NCI-H1105 treated with DMSO at 0.1 percent for 48 hours (cell line): ENCODE measurements around the gene ARHGAP22.

Experiments used
- DNase-seq: peaks from one replicate; lab custom pipeline; 2025; lab: John Stamatoyannopoulos, UW

Gene ARHGAP22

DNA sequence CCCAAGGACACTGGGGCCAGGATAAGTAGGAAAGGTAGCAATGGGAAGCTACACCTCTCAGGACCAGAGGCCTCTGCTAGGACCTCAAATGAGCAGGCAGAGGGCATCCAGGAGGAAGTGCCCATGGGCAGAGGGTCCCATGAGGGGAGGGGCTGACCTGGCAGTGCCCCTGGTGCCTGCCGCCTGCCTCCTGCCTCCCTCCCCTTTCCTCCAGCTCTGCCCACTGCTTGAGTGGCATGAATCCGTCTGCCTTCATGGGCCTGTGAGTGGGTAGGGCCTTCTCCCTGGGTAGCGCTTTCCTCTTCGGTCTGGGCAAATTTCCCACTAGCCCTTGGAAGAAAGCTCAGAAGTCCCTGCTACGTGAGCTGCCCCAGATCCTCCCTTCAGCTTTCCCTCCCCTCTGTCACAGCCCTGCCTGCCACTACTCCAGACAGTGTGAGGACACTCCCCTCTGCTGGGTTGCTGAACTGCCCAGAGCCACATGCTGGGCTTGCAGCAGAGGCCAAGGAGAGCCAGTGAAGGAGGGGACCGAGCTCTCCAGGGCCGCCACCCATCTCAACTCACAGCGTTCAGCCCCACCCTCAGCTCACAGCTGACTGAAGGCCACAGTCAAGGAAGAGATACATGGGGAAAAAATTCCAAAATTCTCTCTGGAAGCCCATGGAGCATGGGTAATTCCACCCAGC, 141.4 kb downstream of the ARHGAP22 start:
- no peak for DNase-seq

DNA sequence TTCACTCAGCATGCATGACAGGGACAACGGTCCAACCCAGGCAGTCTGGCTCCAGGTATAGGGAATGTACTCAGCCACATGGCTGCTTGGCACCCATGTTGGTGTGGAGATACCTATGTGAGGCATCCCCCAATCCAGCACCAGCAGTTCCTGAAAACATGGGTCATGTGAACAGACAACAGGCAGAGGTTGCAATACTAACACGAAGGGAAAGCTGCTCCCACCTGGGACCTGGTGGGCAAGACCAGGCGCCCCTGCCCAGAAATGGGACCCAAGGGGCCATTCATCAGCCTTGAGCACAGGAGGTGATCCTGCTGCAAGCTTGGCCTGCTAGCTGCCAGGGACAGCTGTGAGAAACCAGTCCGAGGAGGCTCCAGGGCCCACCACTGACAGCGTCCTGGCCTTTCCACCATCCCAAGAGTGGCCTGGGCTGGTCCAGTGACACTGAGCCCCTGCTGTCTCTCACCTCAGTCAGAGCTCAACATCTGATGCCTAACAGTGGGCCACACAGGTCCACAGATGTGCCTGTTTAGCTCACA, 142.3 kb downstream of the ARHGAP22 start:
- no peak for DNase-seq

DNA sequence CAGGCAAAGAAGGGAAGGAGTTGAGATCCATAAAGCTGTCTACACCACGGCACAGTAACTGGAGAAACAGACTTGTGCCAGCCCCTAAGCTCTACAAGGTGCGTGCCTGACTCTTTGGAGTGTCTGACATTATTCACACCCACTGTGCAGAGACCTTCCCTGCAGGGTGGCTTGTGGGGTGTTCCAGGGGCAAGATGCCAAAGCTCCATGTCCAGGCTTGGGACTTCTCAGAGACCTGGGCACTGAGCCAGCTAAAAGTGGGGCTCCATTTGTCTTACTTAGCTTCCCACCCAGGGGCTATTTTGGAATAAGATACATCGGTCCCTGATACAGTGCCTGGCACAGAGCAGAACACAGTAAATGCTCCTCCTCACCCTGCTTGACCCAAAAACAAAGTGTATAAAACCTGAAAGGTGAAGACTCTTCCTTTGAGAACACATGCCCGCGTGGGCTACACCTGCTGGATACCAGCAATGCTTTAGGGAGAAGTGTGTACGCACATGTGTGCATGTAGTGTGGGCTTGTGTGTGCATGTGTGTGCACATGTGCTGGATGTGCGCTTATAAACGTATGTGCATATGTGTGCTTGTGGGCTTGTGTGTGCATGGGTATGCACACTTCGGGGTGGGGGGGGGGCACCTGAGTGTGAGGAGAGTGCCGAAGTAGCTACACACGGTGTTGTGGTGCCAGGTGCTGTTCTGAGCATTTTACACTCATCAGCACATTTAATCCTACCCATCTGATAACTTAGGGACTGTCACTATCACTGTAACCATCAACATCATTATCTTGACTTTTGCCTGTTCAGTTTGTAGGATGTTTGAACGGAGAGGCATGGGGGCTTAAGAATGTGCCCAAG, 143.0 kb downstream of the ARHGAP22 start:
- no peak for DNase-seq

DNA sequence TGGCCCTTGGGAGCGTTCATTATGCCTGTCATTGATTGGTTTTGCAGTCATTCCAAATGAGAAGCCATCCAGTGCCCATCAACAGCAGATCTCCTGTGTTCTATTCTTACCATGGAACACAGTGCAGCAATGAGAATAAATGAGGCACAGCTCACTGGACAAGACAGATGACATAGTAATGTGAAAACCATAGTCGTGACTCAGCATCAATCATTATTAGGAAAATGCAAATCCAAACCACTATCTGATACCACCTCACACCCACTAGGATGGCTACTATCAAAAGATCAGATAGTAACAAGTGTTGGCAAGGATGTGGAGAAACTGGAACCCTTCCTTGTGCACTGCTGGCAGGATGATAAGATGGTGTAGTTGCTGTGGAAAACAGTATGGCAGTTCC, 144.7 kb downstream of the ARHGAP22 start:
- no peak for DNase-seq

DNA sequence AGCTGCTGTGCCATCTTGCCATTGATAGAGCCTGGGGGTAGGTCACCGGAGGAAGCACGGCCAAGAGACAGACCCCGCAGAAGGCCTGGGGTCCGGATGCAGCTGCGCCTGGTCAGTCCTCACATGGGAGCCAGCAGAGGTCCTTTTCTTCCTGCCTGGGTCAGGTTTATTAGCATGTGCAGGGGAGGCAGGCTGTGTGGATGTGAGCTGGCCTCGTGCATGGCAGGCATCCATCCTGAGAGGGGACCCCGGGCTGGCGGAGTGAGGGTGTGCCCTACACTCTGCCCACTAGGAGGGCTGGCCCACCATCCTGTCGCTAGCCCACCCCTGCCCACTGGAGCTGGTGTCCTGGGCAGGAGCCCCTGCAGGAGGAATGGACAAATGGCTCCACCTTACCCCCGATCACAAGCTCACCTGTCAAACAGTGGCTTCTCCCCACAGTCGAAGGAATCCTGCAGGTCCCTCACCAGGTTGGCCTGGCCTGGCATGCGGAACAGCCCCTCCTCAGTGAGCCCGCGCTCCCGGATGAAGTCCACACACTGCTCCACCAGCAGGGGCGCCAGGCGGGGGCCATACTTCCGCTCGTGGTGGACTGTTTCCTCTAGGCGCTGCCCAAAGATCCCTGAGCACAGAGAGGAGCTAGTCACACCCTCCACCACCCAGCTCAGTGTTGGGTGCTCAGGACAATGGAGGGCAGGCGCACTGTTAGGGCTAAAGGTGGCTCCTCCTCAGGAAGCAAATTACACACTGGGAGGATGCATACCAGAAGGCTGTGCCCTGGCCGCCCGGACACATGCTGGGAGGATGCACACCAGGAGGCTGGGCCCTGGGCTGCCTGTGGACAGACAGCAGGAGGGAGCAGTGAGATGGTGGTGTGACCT, 145.4 kb downstream of the ARHGAP22 start:
- no peak for DNase-seq

DNA sequence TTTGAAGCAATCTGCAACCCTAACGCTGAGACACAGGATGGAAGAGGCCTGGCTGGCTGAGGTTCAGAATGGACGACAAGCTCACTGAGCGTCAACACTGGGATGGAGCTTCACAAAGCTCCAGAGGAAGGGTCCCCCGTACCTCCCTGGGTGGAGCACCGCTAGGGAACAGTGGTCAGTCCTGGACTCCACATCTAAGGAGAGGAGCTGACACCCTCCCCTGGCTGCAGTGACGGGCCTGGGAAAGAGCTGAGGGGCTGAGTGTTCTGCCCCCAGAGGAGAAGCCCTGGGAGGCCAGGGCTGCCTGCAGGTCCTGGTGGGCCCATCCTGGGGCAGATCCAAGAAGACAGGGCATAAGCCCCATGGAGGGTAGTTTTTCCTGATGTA, 146.2 kb downstream of the ARHGAP22 start:
- DNase-seq: no peak

DNA sequence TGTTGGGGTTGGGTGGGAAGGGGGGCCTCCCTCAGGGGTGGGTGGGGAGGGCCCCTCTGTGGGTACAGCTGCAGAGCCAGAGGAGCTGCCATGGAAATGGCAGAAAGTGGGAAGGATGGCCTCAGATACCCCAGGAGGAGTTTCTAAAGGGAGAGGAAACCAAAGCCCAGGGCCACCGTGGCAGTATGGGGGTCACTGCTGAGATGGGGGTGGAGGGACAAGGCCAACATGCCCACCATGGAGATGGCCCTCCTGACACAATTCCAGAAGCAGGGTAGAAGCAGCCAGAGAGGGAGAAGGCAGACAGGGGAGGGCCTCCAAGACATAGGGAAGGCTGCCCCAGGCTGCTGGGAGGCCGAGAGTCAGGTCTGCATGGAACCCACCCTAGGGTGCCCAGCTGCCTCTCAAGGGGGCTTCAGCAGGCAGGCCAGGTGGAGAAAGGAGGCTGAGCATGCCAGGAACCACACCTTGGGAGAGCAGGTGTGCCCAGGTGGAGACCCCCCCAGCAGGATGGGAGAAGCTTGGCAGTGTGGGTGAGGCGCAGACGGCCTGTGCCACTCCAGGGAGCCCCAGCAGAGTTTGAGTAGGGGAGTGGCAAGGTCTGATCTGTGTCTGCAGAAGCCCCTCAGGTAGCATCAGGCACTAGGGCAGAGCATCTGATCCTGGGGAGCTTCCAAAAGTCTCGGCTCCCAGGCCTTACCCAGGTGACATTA, 146.8 kb downstream of the ARHGAP22 start:
- DNase-seq: no peak

DNA sequence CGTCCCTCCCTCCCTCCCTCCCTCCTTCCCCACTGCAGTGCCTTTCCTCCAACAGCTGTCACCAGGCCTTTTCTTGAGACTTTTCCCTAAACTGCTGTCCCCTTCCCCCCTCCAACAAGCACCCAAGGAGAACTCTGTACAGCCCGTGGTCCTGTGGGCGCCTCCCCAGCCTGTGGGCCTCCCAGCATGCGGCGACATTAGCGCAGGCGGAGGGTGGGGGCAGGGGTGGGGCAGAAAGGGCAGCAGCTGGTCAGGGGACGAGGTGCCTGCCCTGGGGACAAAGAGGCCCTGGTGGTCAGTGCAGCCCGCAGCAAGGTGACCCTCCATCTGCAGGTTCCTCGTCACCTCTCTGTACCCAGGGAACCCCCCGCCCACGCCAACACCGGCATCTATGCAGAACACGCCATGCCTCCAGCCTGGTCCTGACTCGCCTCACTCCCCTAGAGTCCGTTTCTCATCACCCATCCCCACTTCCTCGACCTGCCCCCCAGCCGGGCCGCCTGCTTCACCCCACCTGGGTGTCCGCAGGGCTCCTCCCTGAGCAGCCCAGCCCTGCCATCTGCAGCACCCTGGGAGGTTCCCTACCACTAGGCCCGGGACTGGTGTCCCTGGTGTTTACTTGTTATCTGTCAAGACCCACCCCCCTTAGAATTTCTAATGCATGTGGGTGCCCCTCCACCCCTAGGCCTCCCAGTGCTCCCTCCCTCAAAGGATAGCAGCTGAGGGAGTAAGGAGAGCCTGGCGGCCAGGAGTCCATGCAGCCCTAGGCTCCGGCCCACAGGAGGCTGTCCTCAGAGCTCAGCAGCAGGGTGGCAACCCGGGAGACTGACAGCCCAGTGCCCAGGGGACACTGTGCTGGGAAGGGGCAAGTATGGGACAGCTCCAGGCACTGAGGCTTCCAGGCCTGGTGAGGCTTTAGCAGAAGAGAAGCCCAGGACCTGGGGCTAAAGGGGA, 147.8 kb downstream of the ARHGAP22 start:
- no peak for DNase-seq

DNA sequence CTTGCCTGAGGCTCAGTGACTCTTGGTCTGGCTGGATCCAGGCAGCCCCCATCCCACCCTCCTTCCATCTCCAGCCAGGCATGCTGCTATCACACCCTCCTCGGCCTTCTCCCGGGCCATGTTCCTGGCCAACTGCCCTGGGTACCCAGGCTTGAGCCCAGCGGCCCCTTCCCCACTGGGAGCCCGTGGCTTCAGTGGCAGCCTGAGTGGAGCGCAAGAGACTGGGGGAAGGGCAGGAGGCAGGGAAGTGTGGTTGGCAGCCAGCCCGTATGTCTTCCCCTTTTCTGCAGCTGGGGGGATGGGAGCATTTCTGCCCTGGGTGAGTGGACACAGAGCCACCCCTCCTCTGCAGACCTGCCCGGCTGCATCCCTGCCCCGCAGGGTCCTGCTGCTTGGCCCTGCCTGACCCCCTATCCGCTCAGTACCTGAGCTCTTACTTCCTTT, 148.5 kb downstream of the ARHGAP22 start:
- DNase-seq: peak; percentile 2

DNA sequence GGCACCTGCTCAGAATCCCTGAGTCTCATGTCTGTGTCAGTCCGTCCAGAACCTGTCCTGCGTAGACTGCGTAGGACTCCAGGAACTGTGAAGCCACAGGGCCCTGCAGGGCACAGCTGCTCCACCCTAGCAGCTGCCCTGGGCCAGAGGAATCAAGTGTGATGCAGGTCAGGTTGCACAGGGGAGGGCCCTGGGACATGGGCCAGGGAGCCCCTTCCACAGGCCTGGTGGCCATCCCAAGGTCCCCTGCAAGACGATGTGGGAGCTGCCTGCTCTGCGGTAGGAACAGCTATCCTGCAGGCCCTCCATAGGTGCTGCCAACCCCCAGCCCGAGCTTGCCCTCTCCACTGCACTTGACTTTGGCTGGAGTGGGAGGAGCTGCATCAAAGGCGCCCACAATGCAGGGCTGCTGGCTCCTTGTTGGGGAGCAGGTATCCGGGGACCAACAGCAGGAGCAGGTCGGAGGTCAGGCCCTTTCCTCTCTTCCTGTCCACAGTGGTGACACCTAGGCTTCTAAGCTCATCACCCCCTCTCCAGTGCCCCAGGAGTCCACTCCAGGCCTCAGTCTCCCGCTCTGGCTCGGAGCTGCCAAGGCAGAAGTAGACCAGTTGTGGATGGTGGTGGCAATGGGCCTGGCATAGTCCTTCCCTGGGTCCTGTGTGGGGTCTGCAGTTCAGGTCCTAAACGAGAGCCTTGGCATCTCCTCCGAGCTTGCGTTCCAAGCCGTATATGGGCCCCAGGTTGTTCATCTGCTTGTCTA, 149.3 kb downstream of the ARHGAP22 start:
- DNase-seq: no peak

DNA sequence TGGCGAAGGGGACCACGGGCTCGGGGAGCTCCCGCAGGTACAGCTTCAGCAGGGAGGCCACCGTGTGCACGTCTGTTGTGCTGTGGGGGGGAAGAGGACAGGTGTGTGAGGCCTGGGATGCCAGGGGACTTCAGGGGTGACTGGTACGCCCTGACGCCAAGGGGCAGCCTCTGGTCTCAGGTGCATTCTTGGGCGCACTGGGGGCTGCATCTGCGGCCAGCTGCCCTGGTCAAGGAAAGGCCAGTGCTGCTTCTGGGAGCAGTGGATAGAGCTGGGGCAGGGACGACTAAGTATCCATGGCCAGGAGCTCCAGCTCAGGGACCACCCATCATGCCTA, 149.8 kb downstream of the ARHGAP22 start:
- no peak for DNase-seq

DNA sequence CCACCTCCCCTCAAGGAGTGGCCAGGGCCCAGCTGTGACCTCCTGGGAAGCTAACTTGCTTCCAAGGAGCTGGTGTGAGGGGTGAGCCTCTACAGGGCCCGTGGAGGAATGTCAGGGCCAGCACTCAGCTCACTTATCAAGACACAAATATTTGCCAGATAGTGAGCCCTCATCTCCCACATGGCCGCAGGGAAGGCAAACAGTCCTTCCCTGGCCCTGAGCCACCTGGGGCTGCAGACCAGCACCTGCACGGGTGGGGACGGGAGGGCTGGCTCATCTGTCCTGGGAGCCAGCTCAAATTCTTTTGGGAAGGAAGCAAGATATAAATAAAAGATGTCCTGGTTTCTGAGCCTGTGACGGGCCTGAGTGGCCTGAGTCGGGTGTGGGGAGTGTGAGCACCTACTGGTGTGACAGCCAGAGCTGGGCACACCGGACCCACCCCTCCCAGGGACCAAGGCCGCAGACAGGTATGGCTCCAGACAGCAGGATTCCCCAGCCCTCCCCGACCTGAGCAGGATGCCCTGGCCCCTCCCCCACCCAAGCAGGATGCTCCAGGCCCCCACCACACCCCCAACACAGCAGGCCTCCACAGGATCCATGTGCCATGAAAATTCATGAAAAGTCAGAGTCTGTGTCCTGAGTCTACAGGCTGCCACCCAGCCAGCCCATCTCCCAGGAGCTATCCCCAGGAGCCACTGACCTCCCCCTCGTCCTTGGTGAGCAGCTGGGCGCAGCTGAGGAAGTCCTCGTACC, 150.4 kb downstream of the ARHGAP22 start:
- no peak for DNase-seq

DNA sequence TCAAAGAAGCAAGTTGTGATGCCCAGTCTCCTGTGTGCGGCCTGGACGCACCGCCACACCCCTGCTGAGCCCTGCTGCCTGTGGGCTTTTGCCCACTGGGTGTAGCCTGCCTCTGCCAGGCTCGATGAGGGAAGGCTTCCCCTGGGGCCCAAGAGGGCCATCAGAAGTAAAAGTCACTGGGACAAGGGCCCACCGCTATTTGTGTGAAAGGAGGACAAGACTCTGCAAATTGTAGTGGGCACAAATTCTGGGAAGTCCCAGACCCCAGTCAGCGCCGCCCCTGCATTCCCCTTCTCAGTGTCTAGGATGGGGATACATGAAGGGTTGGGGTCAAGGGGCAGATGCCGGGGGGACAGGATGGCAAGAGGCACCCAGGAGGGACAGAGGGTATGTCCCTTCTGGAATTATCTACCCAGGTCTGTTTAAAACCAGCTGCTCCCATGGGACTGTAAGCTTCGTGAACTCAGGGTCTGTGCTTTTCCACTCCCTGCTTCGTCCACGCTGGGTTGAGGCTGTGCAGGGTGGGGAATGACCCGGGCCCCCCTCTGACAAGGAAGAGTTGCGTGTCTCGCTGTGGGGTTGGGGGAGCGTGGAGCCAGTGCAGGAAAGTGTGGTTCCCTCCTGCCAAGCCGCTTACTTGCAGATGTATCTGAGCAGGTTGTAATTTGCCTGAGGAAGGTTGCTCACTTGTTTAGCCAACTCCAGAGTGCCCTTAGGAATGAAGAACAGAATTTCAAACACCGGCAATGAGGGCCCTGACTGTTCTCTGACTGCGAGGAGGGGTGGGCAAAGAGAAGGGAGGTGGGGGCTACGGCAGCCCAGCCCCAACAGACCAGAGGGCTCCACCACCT, 151.2 kb downstream of the ARHGAP22 start:
- DNase-seq: no peak

DNA sequence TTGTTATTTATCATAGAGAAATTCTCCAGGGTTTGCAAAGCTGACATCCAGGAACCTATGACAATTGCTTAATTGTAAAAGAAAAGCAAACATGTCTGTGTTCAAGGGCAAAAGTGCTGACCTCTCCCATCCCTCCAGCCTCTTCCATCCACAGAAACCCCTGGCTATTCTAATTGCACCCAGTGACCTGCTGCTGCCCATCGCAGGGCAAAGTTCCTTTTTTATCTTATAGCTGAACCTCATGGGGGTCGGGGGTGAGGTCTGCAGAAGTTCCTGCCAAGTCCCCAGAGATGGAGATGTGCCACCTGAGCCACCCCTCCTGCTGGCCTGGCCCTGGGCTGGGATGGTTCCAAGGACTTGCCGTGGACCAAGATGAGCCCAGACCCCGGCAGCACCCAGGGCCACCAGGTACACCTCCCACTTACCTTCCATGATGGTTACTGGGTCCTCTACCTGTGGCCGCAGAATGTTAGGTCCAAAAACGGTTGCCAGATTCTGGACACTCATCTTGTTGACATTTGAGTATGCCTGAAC, 151.9 kb downstream of the ARHGAP22 start:
- DNase-seq: no peak

DNA sequence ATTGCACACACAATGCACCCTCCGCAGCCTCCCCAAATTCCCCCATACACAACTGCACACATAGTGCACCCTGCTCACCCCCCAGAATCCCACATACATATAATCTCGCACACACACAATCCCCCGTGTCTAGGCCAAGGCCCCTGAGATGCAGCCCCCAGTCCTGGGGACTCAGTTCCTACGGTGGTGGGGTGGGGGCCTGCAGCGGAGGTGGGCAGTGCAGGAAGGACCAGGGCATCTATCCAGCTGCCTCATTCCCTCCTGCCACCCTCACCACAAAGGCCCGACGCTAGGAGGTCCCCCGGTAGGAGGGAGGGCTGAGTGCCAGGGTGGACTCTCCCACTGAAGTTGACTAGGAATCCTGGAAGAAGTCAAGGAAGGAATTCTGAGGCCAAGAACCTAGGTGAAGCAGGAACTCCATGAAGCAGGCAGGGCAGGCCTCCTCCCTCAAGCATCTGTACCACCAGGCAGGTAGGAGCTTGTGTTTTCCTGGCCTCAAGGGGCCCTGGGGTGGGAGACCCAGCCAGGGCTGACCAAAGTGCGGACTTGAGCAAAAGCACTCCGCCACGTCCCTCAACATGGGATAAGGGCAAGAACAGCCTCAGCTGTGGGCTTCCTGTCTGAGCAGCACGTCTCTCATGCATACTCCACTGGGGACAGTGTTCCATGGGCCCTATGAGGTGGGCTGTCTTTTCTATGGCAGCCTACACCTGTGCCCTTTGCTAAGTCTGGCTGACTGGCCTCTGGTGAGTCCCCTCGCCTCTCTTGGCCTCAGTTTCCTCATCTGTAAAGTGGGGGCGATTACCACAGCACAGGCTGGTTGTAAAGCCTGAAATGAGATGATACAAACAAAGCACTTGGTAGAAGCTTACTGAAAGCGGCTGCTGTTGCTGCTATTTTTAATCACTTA, 152.6 kb downstream of the ARHGAP22 start:
- DNase-seq: no peak

DNA sequence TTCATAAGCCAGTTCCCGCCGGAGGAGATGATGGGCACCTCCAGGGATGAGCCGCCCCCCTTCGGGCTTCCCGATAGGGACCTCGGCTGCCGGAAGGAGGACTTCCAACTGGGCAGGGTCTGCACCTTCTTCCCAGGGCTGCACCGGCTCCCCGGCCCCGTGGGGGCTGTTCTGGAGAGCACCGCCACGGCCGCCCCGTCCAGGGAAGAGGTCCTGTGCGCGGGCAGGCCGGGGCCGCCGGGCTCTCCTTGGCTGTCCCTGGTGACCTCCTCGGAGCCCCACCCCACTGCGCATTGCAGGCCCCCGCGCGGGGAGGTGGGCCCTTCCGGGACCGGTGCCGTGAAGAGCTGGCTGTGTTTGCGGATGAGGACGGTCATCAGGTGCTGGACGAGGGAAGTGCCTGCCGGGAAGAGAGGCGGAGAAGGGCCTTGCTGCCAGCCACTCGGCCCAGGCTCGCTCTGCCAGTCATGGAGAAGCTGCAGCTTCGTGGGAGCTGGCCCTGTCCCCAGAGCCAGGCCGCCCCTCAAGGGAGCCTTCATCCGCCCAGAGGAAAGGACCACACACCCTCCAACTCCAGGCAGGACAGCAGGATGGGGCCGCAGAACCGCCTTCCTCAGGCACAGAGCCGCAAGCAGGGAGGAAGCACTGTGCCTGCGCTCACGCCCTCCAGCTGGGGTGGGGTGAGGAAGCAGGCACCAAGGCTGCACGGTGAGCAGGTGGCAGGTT, 154.0 kb downstream of the ARHGAP22 start:
- DNase-seq: no peak
